Head of caudate nucleus (tissue), 42 donors: ENCODE results near the gene POLDIP3.
"Not testable (repeated sequence)": the region's sequence is repeated elsewhere in the genome, so short reads cannot be mapped to it uniquely, and the experiment has no call there.

ENCODE experiments used
- DNase-seq, 42 donors: peaks; one replicate each; pipeline versions ENCODE4 v3.0.0 to v3.0.0-alpha.2; 2020 to 2021; ENCODE audit warnings: mixed read lengths in 7 of 42
- intact Hi-C: fragments of 100-400 bp; cut with DNase I; formaldehyde crosslinking; loops from one replicate; pipeline ENCODE4 v1.15.0; 2022

POLDIP3 gene

DNA sequence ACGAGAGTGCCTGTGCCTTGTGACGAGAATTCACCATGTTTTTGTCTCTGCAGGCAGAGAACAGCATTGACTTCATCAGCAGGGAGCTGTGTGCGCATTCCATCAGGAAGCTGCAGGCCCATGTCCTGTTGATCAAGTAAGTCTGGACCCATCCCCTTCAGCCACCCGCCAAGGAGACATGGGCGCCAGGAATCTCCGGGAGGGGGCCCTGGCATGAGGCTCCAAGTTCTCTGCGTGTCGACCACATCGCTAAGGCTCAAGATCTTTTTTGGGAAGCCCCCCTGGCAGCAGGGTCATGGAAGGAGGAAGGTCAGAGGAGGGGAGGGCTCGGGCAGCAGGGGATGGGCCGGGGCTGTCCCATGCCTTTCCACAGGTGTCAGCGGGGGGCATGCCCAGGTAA lies 43.6 kb downstream of the POLDIP3 start:
- DNase-seq, intact Hi-C loops: not testable (repeated sequence)

GRCh38 chr22:42570580-42570979 lies 44.1 kb downstream of the POLDIP3 start:
- DNase-seq, intact Hi-C loops: not testable (repeated sequence)

GRCh38 chr22:42567950-42568349 lies 46.7 kb downstream of the POLDIP3 start:
- DNase-seq, result not testable (repeated sequence)

GRCh38 chr22:42565956-42566355 lies 48.7 kb downstream of the POLDIP3 start:
- no peak for DNase-seq
- intact Hi-C loops, result no loop called here

More at GRCh38 chr22:42567950-42568349, 46.7 kb downstream of the POLDIP3 start:
- intact Hi-C loops, result not testable (repeated sequence)

GRCh38 chr22:42564699-42565098 lies 50.0 kb downstream of the POLDIP3 start:
- intact Hi-C loops, result no loop called here
- no peak for DNase-seq

DNA sequence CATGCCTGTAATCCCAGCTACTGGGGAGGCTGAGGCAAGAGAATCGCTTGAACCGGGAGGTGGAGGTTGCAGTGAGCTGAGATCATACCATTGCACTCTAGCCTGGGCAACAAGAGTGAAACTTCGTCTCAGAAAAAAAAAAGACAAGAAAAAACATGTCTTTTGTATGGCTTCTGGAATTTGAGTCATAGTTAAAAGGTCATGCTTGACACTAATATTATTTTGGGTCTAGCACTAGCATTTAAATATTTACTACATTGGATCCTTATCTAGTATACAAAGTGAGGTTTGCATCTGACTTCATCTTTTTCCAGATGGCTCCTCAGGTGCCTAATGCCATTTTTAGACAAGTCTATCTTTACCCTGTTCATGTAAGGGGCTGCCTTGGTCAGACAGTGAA lies 50.7 kb downstream of the POLDIP3 start:
- DNase-seq, intact Hi-C loops: not testable (repeated sequence)

DNA sequence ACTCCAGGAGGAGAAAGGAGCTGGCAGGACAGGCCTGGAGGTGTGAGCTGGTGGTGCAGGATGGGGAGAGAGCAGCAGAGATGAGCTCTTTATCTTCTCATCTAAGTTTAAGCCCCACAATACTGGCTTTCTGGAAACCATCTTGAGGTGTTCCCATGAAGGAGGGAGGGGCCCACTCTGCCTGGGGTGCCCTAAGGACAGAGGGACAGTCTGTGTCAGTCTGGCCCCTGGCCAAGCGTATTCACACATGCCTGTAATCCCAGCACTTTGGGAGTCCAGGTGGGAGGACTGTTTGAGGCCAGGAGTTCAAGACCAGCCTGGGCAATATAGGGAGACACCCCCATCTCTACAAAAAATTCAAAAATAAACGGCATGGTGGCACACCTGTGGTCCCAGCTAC lies 52.0 kb downstream of the POLDIP3 start:
- DNase-seq, result no peak
- intact Hi-C loops, result no loop called here

DNA sequence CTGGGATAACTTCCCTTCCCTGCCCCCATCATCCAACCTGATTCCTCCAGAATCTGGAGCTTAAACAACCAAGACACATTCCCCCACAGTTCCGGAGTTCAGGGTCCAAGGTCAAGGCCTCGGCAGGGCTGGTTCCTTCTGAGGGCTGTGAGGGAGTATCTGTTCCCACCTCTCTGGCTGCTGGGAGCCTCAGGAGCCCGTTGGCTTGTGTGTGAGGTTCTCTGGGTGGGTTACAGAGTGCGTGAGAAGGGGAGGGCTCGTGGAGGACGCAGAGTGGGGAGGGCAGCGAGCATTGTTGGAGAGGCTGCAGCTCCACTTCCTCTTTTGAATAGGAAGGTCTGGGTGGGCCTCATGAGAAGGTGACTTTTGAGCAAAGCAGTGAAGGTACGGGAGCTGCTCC lies 52.4 kb downstream of the POLDIP3 start:
- intact Hi-C loops, result no loop called here
- no peak for DNase-seq

GRCh38 chr22:42561856-42562255 lies 52.8 kb downstream of the POLDIP3 start:
- no peak for DNase-seq
- intact Hi-C loops, result no loop called here

GRCh38 chr22:42560781-42561180 lies 53.9 kb downstream of the POLDIP3 start:
- intact Hi-C loops, result no loop called here
- peak in 14 of 42 donors; percentile 27 to 68 (median 36) for DNase-seq

DNA sequence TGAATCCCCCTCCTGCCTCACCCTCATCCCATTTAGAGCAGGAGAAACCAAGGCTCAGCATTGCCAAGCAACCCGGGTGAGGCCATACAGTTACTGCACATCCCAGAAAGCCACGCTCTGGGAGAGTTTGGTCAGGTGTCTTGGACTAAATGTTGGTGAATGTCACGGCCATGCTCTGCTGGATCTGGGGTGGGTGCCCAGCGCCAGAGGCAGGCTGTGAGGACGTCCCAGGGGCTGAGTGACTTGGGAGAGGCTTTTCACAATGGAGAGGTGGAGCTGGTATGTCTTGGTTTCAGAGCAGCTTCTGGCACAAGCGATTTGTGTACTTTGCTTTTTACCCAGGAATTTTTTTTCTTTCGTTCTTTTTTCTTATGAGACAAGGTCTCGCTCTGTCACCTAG lies 54.3 kb downstream of the POLDIP3 start:
- DNase-seq, result no peak
- intact Hi-C loops, result no loop called here

GRCh38 chr22:42553475-42554361 lies 61.0 kb downstream of the POLDIP3 start, which contains the start of gene SERHL2:
TSS of gene SERHL2 (plus strand) at chr22:42553956. CDS start at chr22:42554021, 65 bp downstream.
- DNase-seq, result peak; percentile 60 to 98 (median 87)
- intact Hi-C loops, result no loop called here

- intact Hi-C loops, DNase-seq: not testable (repeated sequence)
These were observed 62.4 kb downstream of the POLDIP3 start for GRCh38 chr22:42552294-42552647.

- intact Hi-C loops, result no loop called here
These were observed 65.2 kb downstream of the POLDIP3 start for GRCh38 chr22:42549331-42550060.

GRCh38 chr22:42548597-42549330 lies 65.9 kb downstream of the POLDIP3 start:
- intact Hi-C loops, result no loop called here
- DNase-seq, result no peak

More at GRCh38 chr22:42549331-42550060, 65.2 kb downstream of the POLDIP3 start:
- peak in 3 of 42 donors; percentile 19 to 37 (median 29) for DNase-seq

DNA sequence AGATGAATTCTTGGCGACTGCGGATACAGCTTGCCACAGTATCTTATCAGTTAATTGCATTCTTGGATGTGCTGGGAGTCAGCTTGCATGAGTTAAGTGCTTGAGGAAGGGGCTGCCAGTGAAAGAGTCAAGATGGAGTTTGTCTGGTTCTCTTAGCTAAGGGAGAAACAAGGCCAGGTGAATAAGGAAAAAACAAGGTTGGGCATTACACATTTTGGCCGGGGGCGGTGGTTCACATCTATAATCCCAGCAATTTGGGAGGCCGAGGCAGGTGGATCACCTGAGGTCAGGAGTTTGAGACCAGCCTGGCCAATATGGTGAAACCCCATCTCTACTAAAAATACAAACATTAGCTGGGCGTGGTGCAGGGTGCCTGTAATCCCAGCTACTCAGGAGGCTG lies 66.6 kb downstream of the POLDIP3 start:
- DNase-seq, intact Hi-C loops: not testable (repeated sequence)

DNA sequence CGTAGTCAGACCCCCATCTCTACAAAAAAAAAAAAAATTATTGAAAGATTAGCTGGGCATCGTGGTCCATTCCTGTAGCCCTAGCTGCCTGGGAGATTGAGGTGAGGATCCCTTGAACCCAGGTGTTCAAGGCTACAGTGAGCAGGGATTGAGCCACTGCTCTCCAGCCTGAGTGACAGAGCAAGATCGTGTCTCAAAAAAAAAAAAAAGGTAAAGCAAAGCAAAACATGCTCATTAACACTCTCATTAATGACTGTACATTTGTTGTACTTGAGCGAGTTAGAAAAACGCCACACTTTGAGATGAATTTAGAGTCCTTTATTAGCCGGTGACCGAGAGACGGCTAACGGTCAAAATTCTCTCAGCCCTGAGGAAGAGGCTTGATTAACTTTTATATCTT lies 67.1 kb downstream of the POLDIP3 start:
- DNase-seq, result no peak
- intact Hi-C loops, result no loop called here

GRCh38 chr22:42544686-42545085 lies 70.0 kb downstream of the POLDIP3 start:
- no peak for DNase-seq
- intact Hi-C loops, result no loop called here

GRCh38 chr22:42539236-42539771 lies 75.4 kb downstream of the POLDIP3 start:
- intact Hi-C loops, DNase-seq: not testable (repeated sequence)
